PC-9 (cell line): ENCODE measurements around the gene CCR3.

ENCODE experiments used
- EZH2 ChIP-seq: fragments of 200-600 bp; sonication (generic); IDR thresholded peaks from 2 replicates; pipeline ENCODE4 v1.8.0; 2017; ENCODE audit warnings: antibody characterized with exemption, low read depth
- TF ChIP-seq, protein P1 (sequence below): fragments of 200-600 bp; sonication (generic); conservative IDR thresholded peaks from 2 replicates; pipeline ENCODE4 v1.6.1; 2017; ENCODE audit warnings: mixed run types, antibody characterized with exemption, mild to moderate bottlenecking, moderate library complexity

DNA sequence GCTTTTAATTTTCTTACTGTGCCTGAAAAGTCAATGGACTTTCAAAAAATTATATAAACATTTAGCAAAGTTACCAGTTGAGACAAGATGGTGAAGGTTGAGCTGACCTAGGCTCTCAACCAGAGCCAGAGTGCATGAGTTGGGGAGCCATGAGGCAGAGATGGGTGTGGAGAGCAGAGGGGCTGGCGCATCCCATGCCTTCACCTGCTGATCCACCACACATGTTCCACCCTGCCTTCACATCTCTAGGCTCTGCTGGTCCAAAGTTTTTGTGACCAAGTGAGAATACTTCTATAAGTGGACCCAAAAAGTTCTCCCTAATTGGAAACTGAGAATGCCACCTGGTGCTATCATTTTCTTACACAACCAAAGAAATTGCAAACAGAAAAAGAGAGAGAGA, 47.3 kb downstream of the CCR3 start:
- TF ChIP-seq, protein P1, sequence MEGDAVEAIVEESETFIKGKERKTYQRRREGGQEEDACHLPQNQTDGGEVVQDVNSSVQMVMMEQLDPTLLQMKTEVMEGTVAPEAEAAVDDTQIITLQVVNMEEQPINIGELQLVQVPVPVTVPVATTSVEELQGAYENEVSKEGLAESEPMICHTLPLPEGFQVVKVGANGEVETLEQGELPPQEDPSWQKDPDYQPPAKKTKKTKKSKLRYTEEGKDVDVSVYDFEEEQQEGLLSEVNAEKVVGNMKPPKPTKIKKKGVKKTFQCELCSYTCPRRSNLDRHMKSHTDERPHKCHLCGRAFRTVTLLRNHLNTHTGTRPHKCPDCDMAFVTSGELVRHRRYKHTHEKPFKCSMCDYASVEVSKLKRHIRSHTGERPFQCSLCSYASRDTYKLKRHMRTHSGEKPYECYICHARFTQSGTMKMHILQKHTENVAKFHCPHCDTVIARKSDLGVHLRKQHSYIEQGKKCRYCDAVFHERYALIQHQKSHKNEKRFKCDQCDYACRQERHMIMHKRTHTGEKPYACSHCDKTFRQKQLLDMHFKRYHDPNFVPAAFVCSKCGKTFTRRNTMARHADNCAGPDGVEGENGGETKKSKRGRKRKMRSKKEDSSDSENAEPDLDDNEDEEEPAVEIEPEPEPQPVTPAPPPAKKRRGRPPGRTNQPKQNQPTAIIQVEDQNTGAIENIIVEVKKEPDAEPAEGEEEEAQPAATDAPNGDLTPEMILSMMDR: no peak
- TF ChIP-seq EZH2: no peak
